Heart left ventricle (tissue), 13 donors: ENCODE results near the gene MAGI1.

Experiments used
- POLR2A ChIP-seq, 2 donors: fragments of 450-650 bp; IDR thresholded peaks; one replicate each; pipeline ENCODE4 v1.6.1; 2017; ENCODE audit warnings: antibody characterized with exemption in 2 of 2, mild to moderate bottlenecking in 2 of 2, moderate library complexity in 2 of 2
- TF ChIP-seq, protein P1 (sequence below), 12 donors: fragments of 200-600 bp; sonication (generic) in 4 of 12; IDR thresholded peaks; one replicate each; pipeline versions ENCODE4 v1.5.0 to v1.8.0; 2018 to 2022; ENCODE audit warnings: antibody characterized with exemption in 12 of 12, mild to moderate bottlenecking in 5 of 12
- donor health status: ischemic (EF 13 %, LVEDD 7.1; RV severe dilation, severe dysfunction).
- donor health status: DM: no; HTN: yes; CAD: no.
- donor health status: DM: no; HTN: no; CAD: no.
- donor health status: ischemic (EF 25% LVEDD 6.9; RV normal size, moderate dysfunction).
- donor health status: ischemic (EF 25% LVEDD 5.7; RV mildly dilated, moderate dysfunction).
- donor health status: ischemic (EF 35%, LVEDD 5.7; RV mildly dilated, moderate dysfunction).
- donor health status: nonischemic (EF 11% LVEDD 7.7; RV severe dilation, severe dysfunction).
- donor health status: DM: yes; HTN: yes; CAD: no.
- donor health status: PGD.
- donor health status: ischemic (EF 29% LVEDD 5.4; RV normal size, mild dysfunction).
- donor health status: nonischemic (EF 23%, LVEDD 6.1; RV moderate dilation, normal function).

DNA sequence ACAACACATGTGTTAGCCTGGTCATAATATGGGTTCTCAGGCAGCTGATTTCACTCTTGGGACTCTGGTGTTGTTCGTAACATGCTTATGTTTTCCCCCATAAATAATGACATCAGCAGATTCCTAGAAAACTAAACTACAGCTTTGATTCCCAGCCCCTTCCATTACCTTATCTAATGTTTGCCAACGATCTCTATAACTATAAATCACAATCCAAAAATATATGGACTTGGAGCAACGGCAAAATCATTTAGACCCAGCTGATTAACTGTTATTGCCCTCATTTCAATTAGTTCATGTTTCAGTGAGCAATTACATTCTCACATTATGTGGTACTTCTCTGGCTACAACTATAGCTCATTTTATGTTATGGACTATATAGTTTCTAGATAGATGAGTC lies 531.3 kb downstream of the MAGI1 start:
- no peak for TF ChIP-seq POLR2A (IDR thresholded peaks at IDR 0.05)
- TF ChIP-seq, protein P1, sequence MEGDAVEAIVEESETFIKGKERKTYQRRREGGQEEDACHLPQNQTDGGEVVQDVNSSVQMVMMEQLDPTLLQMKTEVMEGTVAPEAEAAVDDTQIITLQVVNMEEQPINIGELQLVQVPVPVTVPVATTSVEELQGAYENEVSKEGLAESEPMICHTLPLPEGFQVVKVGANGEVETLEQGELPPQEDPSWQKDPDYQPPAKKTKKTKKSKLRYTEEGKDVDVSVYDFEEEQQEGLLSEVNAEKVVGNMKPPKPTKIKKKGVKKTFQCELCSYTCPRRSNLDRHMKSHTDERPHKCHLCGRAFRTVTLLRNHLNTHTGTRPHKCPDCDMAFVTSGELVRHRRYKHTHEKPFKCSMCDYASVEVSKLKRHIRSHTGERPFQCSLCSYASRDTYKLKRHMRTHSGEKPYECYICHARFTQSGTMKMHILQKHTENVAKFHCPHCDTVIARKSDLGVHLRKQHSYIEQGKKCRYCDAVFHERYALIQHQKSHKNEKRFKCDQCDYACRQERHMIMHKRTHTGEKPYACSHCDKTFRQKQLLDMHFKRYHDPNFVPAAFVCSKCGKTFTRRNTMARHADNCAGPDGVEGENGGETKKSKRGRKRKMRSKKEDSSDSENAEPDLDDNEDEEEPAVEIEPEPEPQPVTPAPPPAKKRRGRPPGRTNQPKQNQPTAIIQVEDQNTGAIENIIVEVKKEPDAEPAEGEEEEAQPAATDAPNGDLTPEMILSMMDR (IDR thresholded peaks at IDR 0.05) = no peak
